ENCODE data around the gene WDR53. TPM values are rescaled to one million over a fixed set of nuclear protein-coding genes. Genes with fewer than 3 reads are reported as not detected.
A peak's percentile ranks its signal among the peaks of the same experiment; 100 is the strongest.
"Not testable (repeated sequence)": the region's sequence is repeated elsewhere in the genome, so short reads cannot be mapped to it uniquely, and the experiment has no call there.

Gene WDR53
- total RNA-seq (2014; rRNA removed; shearing (Covaris generic)), result 10.1 and 10.8 TPM in 2 replicates

- no peaks in the 10 kb centered on the region for H3K27me3 ChIP-seq (ENCODE audit: control insufficient read depth, insufficient read depth, low read length)
- peak; percentile 97 for DNase-seq
- H3K36me3 ChIP-seq (replicated peaks; ENCODE audit: control insufficient read depth, insufficient read depth, low read length), result no peaks in the 10 kb centered on the region; the same call in 1 of the 2 replicates
- peak within 1 kb of the TSS; percentile 66 for H3K4me3 ChIP-seq (ENCODE audit: insufficient read depth, low read depth, low read length)
These were observed at the start of gene WDR53, which contains the start of gene FBXO45 for GRCh38 chr3:196568246-196569002. TSS of gene WDR53 (minus strand) at chr3:196568554. CDS start at chr3:196561475, 7,079 bp downstream. TSS of gene FBXO45 (plus strand) at chr3:196568660. CDS start at chr3:196568985, 325 bp downstream.

GRCh38 chr3:196617256-196617655, 48.9 kb upstream of the WDR53 start:
- H3K36me3 ChIP-seq (replicated peaks; ENCODE audit: control insufficient read depth, insufficient read depth, low read length), result no peaks in the 10 kb centered on the region
- H3K27me3 ChIP-seq (ENCODE audit: control insufficient read depth, insufficient read depth, low read length), result no peaks in the 10 kb centered on the region
- no peak overlapping the region for H3K4me3 ChIP-seq (ENCODE audit: insufficient read depth, low read depth, low read length)
- no peak for DNase-seq

- H3K36me3 ChIP-seq (replicated peaks; ENCODE audit: control insufficient read depth, insufficient read depth, low read length); H3K4me3 ChIP-seq (ENCODE audit: insufficient read depth, low read depth, low read length); DNase-seq; H3K27me3 ChIP-seq (ENCODE audit: control insufficient read depth, insufficient read depth, low read length): not testable (repeated sequence)
These were observed 46.9 kb upstream of the WDR53 start for GRCh38 chr3:196615234-196615633.

- no peaks in the 10 kb centered on the region for H3K27me3 ChIP-seq (ENCODE audit: control insufficient read depth, insufficient read depth, low read length)
- H3K36me3 ChIP-seq (replicated peaks; ENCODE audit: control insufficient read depth, insufficient read depth, low read length), result no peaks in the 10 kb centered on the region
- no peak for DNase-seq
- no peak overlapping the region for H3K4me3 ChIP-seq (ENCODE audit: insufficient read depth, low read depth, low read length)
These were observed 43.6 kb upstream of the WDR53 start for GRCh38 chr3:196611761-196612483.

GRCh38 chr3:196609805-196610515, 41.6 kb upstream of the WDR53 start:
- no peak overlapping the region for H3K4me3 ChIP-seq (ENCODE audit: insufficient read depth, low read depth, low read length)
- H3K27me3 ChIP-seq (ENCODE audit: control insufficient read depth, insufficient read depth, low read length), result no peaks in the 10 kb centered on the region
- no peaks in the 10 kb centered on the region for H3K36me3 ChIP-seq (replicated peaks; ENCODE audit: control insufficient read depth, insufficient read depth, low read length)
- no peak for DNase-seq

GRCh38 chr3:196609343-196609775, 41.0 kb upstream of the WDR53 start:
- DNase-seq, result peak; percentile 95
- Histone ChIP-seq H3K4me3 (ENCODE audit: insufficient read depth, low read depth, low read length) (no peak overlapping the region), H3K27me3 (ENCODE audit: control insufficient read depth, insufficient read depth, low read length) (no peaks in the 10 kb centered on the region), H3K36me3 (replicated peaks; ENCODE audit: control insufficient read depth, insufficient read depth, low read length) (no peaks in the 10 kb centered on the region)

- DNase-seq, result no peak
- Histone ChIP-seq H3K4me3 (ENCODE audit: insufficient read depth, low read depth, low read length) (no peak overlapping the region), H3K36me3 (replicated peaks; ENCODE audit: control insufficient read depth, insufficient read depth, low read length) (no peaks in the 10 kb centered on the region), H3K27me3 (ENCODE audit: control insufficient read depth, insufficient read depth, low read length) (no peaks in the 10 kb centered on the region)
These were observed 40.3 kb upstream of the WDR53 start for GRCh38 chr3:196608693-196609092.

- Histone ChIP-seq H3K36me3 (replicated peaks; ENCODE audit: control insufficient read depth, insufficient read depth, low read length) (no peaks in the 10 kb centered on the region), H3K27me3 (ENCODE audit: control insufficient read depth, insufficient read depth, low read length) (no peaks in the 10 kb centered on the region), H3K4me3 (ENCODE audit: insufficient read depth, low read depth, low read length) (no peak overlapping the region)
- DNase-seq, result no peak
These were observed 36.2 kb upstream of the WDR53 start for GRCh38 chr3:196604548-196604947.

GRCh38 chr3:196603683-196604082, 35.3 kb upstream of the WDR53 start:
- H3K4me3 ChIP-seq (ENCODE audit: insufficient read depth, low read depth, low read length), result no peak overlapping the region
- DNase-seq, result no peak
- no peaks in the 10 kb centered on the region for H3K27me3 ChIP-seq (ENCODE audit: control insufficient read depth, insufficient read depth, low read length)
- no peaks in the 10 kb centered on the region for H3K36me3 ChIP-seq (replicated peaks; ENCODE audit: control insufficient read depth, insufficient read depth, low read length)

- DNase-seq, result no peak
- Histone ChIP-seq H3K4me3 (ENCODE audit: insufficient read depth, low read depth, low read length) (no peak overlapping the region), H3K27me3 (ENCODE audit: control insufficient read depth, insufficient read depth, low read length) (no peaks in the 10 kb centered on the region), H3K36me3 (replicated peaks; ENCODE audit: control insufficient read depth, insufficient read depth, low read length) (no peaks in the 10 kb centered on the region)
These were observed 34.3 kb upstream of the WDR53 start for GRCh38 chr3:196602673-196603072.

GRCh38 chr3:196600359-196600758, 32.0 kb upstream of the WDR53 start:
- Histone ChIP-seq H3K36me3 (replicated peaks; ENCODE audit: control insufficient read depth, insufficient read depth, low read length) (no peaks in the 10 kb centered on the region), H3K27me3 (ENCODE audit: control insufficient read depth, insufficient read depth, low read length) (no peaks in the 10 kb centered on the region), H3K4me3 (ENCODE audit: insufficient read depth, low read depth, low read length) (no peak overlapping the region)
- no peak for DNase-seq

GRCh38 chr3:196599734-196600128, 31.4 kb upstream of the WDR53 start:
- Histone ChIP-seq H3K4me3 (ENCODE audit: insufficient read depth, low read depth, low read length) (no peak overlapping the region), H3K36me3 (replicated peaks; ENCODE audit: control insufficient read depth, insufficient read depth, low read length) (no peaks in the 10 kb centered on the region), H3K27me3 (ENCODE audit: control insufficient read depth, insufficient read depth, low read length) (no peaks in the 10 kb centered on the region)
- no peak for DNase-seq

- H3K36me3 ChIP-seq (replicated peaks; ENCODE audit: control insufficient read depth, insufficient read depth, low read length); H3K27me3 ChIP-seq (ENCODE audit: control insufficient read depth, insufficient read depth, low read length); DNase-seq; H3K4me3 ChIP-seq (ENCODE audit: insufficient read depth, low read depth, low read length): not testable (repeated sequence)
These were observed 29.8 kb upstream of the WDR53 start for GRCh38 chr3:196597971-196598733.

GRCh38 chr3:196596355-196596754, 28.0 kb upstream of the WDR53 start:
- H3K4me3 ChIP-seq (ENCODE audit: insufficient read depth, low read depth, low read length), result no peak overlapping the region
- peak; percentile 54 for DNase-seq
- no peaks in the 10 kb centered on the region for H3K27me3 ChIP-seq (ENCODE audit: control insufficient read depth, insufficient read depth, low read length)
- H3K36me3 ChIP-seq (replicated peaks; ENCODE audit: control insufficient read depth, insufficient read depth, low read length), result no peaks in the 10 kb centered on the region
